ENCODE measurements around the gene STAT5B. TPM values are rescaled to one million over a fixed set of nuclear protein-coding genes. Genes with fewer than 3 reads are reported as not detected.

The STAT5B gene
- total RNA-seq, 1 experiment from 2014 or later: 42.9 TPM

DNA sequence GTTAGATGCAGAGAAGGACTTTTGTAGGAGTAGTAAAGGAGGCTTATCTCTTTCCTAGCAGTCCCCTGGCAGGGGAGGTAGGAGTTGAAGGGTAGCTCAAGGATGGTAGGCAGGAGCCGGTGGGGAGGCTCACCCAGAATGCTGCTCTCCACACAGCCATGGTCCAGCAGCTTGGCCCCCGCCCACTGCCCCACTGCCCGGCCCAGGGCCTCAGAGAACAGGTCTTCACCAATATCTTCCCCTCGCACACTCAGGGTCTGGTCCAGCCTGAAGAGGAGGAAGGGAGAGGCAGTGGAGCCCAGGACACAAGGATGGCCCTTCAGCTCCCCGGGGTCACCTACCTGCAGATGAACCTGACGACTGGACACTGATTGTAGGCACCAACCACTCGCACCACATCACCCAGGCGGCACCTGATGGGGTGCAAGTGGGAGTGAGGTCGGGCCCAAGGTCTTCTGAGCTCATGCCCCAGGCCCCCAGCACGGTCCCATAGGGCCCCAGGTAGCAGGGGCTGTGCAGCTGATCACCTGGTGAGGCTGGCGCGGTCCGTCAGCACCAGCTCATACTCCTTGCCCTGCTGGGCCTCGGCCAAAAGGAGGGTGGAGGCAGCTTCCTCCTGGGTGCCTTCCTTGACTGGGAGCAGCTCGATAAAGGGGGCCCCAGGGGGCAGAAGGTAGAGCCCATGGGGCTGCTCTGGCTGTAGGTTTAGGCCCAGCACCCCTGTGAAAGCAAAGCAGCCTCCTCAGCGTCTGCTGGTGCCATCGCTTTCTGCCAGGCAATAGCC is 85.5 kb downstream of the STAT5B start:
- Histone ChIP-seq H2BK5ac (ENCODE audit: insufficient read length, low read length) (no peak overlapping the region), H3K14ac (ENCODE audit: insufficient read depth, low read length) (no peak overlapping the region), H2AK5ac (ENCODE audit: insufficient read length, low read length) (no peak overlapping the region), H3T11ph (ENCODE audit: low read length) (no peak overlapping the region), H4K5ac (ENCODE audit: insufficient read length, low read depth, low read length) (no peak overlapping the region), H4K91ac (ENCODE audit: insufficient read length, low read depth, low read length) (no peak overlapping the region), H3K4ac (ENCODE audit: low read depth, low read length) (no peak overlapping the region), H3K9ac (ENCODE audit: extremely low read depth, insufficient read length, low read length) (no peak overlapping the region), H3K9me3 (ENCODE audit: control insufficient read depth, low read depth, low read length) (no peaks in the 10 kb centered on the region), H2BK120ac (ENCODE audit: low read depth, low read length, poor library complexity, severe bottlenecking) (no peak overlapping the region), H3K56ac (ENCODE audit: insufficient read length, low read depth, low read length) (no peak overlapping the region), H3K18ac (ENCODE audit: insufficient read length, low read depth, low read length) (no peak overlapping the region), H4K20me1 (ENCODE audit: control insufficient read depth, insufficient read depth, insufficient read length) (no peaks in the 10 kb centered on the region), H3K27me3 (ENCODE audit: insufficient read depth, low read length) (no peaks in the 10 kb centered on the region), H3K23ac (ENCODE audit: insufficient read length, low read depth, low read length) (no peak overlapping the region), H4K8ac (replicated peaks; ENCODE audit: insufficient read length, low read depth, low read length) (no peak overlapping the region), H3K79me2 (ENCODE audit: insufficient read depth, low read length) (no peaks in the 10 kb centered on the region), H3K27ac (ENCODE audit: insufficient read length, low read depth, low read length) (no peak overlapping the region), H2BK12ac (ENCODE audit: insufficient read length, low read depth, low read length) (no peak overlapping the region), H3K4me2 (ENCODE audit: insufficient read depth, insufficient read length, low read length) (no peak overlapping the region), H2AFZ (ENCODE audit: low read length) (no peak overlapping the region), H2BK15ac (ENCODE audit: low read depth, low read length) (no peak overlapping the region), H2BK20ac (ENCODE audit: low read depth, low read length, poor library complexity, severe bottlenecking) (no peak overlapping the region), H3K4me1 (ENCODE audit: insufficient read depth, low read length) (no peaks in the 10 kb centered on the region), H3K23me2 (ENCODE audit: insufficient read length, low read depth, low read length, poor library complexity, severe bottlenecking) (peaks cover 3% of the 10 kb centered on the region), H3K79me1 (ENCODE audit: insufficient read depth, low read depth, low read length, poor library complexity, severe bottlenecking) (no peaks in the 10 kb centered on the region)
- Mint-ChIP-seq H3K36me3 (ENCODE audit: insufficient read depth in 1 of 3, low read depth in 3 of 3) (no peaks in the 10 kb centered on the region), H3K27ac (no peak overlapping the region), H3K9me3 (no peaks in the 10 kb centered on the region), H3K4me1 (peaks cover 14 to 32% of the 10 kb centered on the region in 2 experiments), H3K27me3 (ENCODE audit: low read depth) (peaks cover 7% of the 10 kb centered on the region), H3K4me3 (no peak overlapping the region)
- peak; percentile 26 for DNase-seq
- no CpG with 5 or more reads among the region's 17 CpGs for WGBS (ENCODE audit: extremely low coverage, insufficient read length, low lambda C conversion rate)
- TF ChIP-seq, protein P1, sequence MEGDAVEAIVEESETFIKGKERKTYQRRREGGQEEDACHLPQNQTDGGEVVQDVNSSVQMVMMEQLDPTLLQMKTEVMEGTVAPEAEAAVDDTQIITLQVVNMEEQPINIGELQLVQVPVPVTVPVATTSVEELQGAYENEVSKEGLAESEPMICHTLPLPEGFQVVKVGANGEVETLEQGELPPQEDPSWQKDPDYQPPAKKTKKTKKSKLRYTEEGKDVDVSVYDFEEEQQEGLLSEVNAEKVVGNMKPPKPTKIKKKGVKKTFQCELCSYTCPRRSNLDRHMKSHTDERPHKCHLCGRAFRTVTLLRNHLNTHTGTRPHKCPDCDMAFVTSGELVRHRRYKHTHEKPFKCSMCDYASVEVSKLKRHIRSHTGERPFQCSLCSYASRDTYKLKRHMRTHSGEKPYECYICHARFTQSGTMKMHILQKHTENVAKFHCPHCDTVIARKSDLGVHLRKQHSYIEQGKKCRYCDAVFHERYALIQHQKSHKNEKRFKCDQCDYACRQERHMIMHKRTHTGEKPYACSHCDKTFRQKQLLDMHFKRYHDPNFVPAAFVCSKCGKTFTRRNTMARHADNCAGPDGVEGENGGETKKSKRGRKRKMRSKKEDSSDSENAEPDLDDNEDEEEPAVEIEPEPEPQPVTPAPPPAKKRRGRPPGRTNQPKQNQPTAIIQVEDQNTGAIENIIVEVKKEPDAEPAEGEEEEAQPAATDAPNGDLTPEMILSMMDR (conservative IDR thresholded peaks at IDR 0.05): no peak

Data from H9 (cell line).